ENCODE results near the gene UTP14C.

DNA sequence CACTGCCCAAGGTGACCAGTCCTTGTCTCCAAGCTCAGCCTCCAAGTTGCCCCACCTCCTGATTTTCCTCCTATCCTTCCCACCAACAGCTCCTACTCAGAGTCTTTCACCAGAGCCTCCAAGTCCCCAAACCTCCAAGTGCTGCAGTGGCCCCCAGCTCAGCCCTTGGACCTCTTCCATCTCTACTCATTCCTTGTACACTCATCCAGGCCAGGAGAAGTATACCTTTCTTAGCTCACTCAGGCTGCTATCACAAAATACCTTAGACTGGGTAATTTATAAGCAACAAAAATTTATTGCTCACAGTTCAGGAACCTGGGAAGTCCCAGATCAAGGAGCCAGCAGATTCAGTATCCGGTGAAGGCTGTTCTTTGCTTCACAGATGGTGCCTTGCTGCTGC is 24.6 kb upstream of the UTP14C start:
- TF ChIP-seq, protein P1, sequence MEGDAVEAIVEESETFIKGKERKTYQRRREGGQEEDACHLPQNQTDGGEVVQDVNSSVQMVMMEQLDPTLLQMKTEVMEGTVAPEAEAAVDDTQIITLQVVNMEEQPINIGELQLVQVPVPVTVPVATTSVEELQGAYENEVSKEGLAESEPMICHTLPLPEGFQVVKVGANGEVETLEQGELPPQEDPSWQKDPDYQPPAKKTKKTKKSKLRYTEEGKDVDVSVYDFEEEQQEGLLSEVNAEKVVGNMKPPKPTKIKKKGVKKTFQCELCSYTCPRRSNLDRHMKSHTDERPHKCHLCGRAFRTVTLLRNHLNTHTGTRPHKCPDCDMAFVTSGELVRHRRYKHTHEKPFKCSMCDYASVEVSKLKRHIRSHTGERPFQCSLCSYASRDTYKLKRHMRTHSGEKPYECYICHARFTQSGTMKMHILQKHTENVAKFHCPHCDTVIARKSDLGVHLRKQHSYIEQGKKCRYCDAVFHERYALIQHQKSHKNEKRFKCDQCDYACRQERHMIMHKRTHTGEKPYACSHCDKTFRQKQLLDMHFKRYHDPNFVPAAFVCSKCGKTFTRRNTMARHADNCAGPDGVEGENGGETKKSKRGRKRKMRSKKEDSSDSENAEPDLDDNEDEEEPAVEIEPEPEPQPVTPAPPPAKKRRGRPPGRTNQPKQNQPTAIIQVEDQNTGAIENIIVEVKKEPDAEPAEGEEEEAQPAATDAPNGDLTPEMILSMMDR (IDR thresholded peaks at IDR 0.05) = no peak
- no peak for TF ChIP-seq POLR2A (IDR thresholded peaks at IDR 0.05)

All from gastroesophageal sphincter (tissue), 3 donors.